Stimulated activated effector memory CD8-positive, alpha-beta T cell treated with anti-CD3 and anti-CD28 coated beads, Interleukin-12 subunit alpha, Interleukin-12 subunit beta, amount 100 ng/mL, for 72 hours (primary cell): ENCODE data around the gene DLG2.

ENCODE experiments used
- ATAC-seq: fragments of 150-1000 bp; cut with Tn5 transposase; 2 replicates; pipeline ENCODE4 v1.10.0; 2021
- DNase-seq, 2 donors: peaks; one replicate each; pipeline ENCODE4 v3.0.0; 2021 to 2022; ENCODE audit warnings: low spot score in 2 of 2
- H3K27ac Mint-ChIP-seq: one replicate; pipeline ENCODE4 v1.8.0; 2022; ENCODE audit warnings: mild to moderate bottlenecking, mixed read lengths
- H3K36me3 Mint-ChIP-seq: one replicate; pipeline ENCODE4 v1.8.0; 2022; ENCODE audit warnings: mild to moderate bottlenecking, mixed read lengths
- H3K4me1 Mint-ChIP-seq: one replicate; pipeline ENCODE4 v1.8.0; 2022; ENCODE audit warnings: mixed read lengths
- H3K4me3 Mint-ChIP-seq: one replicate; pipeline ENCODE4 v1.8.0; 2022; ENCODE audit warnings: mild to moderate bottlenecking, mixed read lengths
- H3K9me3 Mint-ChIP-seq: one replicate; pipeline ENCODE4 v1.8.0; 2022; ENCODE audit warnings: mixed read lengths

DLG2 gene

GRCh38 chr11:83678831-83679584 is 1948.1 kb downstream of the DLG2 start:
- no peaks in the 10 kb centered on the region for H3K36me3 Mint-ChIP-seq

DNA sequence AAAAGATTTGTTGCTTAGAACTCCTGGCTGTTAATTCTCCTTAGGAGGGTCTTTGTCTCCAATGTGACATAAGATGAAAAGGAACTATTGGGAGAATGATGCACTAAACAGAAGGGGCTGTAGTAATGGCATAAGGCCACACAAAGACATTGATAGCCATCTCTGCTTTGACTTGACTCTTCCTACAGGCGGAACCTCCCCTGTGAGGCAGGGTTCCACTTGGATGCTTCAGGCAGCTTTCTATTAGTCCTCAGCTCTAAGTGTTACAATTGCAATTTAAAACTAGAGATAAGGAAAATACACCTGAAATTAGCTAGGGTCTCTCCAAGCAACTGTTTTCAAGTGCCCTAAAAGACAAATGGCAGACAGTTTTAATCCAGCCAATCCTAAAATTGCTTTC is 1949.4 kb downstream of the DLG2 start:
- Mint-ChIP-seq H3K9me3 (no peaks in the 10 kb centered on the region), H3K36me3 (no peaks in the 10 kb centered on the region), H3K4me1 (no peaks in the 10 kb centered on the region), H3K4me3 (no peak overlapping the region), H3K27ac (no peak overlapping the region)
- no peak for ATAC-seq
- no peak for DNase-seq

More at GRCh38 chr11:83678831-83679584, 1948.1 kb downstream of the DLG2 start:
- H3K27ac Mint-ChIP-seq = no peak overlapping the region
- no peaks in the 10 kb centered on the region for H3K9me3 Mint-ChIP-seq
- ATAC-seq = no peak
- H3K4me3 Mint-ChIP-seq = no peak overlapping the region
- H3K4me1 Mint-ChIP-seq = no peaks in the 10 kb centered on the region
- no peak for DNase-seq

- ATAC-seq (no peak), DNase-seq (no peak)
- Mint-ChIP-seq H3K4me1 (no peaks in the 10 kb centered on the region), H3K36me3 (no peaks in the 10 kb centered on the region), H3K27ac (no peak overlapping the region), H3K4me3 (no peak overlapping the region), H3K9me3 (no peaks in the 10 kb centered on the region)
Observed at GRCh38 chr11:83676056-83676601, 1951.0 kb downstream of the DLG2 start.

DNA sequence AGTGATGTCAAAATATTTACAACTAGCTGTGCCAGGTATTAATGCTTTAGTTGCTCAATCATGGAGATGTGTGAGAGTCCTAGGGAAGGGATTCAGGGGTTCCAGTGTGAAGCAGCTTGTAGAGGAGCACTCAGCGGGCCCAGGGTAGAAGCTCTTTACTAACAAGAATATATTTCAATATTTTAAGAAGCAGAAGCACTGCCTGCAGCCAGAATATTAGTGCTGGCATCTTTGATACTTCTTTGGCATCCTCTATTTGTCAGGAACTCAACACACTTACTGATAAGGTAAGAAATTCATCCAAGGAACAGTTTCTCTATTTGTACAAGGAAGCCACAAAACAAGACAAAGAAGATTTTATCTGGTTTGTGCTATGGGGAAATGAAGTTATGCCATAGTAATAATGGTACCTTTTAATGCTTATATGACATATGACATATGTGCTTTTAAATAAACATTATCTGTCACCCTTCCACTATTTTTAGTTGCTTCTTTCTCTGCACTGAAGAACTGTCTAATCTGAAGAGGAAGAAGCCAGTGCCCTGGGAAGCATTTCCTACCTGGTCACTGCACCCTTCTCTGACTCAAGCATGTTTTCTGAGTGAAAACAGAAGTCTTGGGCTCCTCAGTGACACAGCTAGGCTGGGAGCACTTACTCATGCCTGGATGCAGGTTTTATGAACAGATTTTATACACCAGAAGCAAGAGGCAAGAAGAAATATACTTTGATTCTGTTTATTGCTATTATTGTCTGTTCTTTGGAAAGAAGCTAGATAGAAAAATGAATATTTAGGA is 1952.8 kb downstream of the DLG2 start:
- no peaks in the 10 kb centered on the region for H3K36me3 Mint-ChIP-seq
- no peak overlapping the region for H3K4me3 Mint-ChIP-seq
- H3K27ac Mint-ChIP-seq = no peak overlapping the region
- no peaks in the 10 kb centered on the region for H3K4me1 Mint-ChIP-seq
- H3K9me3 Mint-ChIP-seq = no peaks in the 10 kb centered on the region
- DNase-seq = no peak
- ATAC-seq = no peak

DNA sequence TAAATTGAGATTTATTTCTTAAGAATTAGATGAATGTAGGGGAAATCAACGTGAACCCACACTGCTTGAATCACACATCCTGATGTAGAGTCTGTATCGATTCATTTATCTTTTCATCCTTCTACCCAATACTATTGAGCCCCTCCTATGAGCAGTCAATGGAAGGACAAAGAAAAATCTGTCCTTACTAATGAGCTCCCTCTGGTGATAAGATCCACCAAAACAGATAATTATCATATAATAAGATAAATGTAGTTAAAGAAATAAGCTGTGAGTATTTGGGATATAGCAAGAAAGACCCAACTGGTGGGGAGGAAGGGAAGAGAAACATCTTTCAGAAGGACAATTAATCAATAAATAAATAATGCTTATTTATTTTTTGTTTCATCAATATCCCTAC is 1955.9 kb downstream of the DLG2 start:
- no peak overlapping the region for H3K27ac Mint-ChIP-seq
- no peaks in the 10 kb centered on the region for H3K4me1 Mint-ChIP-seq
- no peak for DNase-seq
- H3K4me3 Mint-ChIP-seq = no peak overlapping the region
- no peak for ATAC-seq
- no peaks in the 10 kb centered on the region for H3K9me3 Mint-ChIP-seq
- no peaks in the 10 kb centered on the region for H3K36me3 Mint-ChIP-seq

GRCh38 chr11:83666149-83666548 is 1961.0 kb downstream of the DLG2 start:
- Mint-ChIP-seq H3K4me3 (no peak overlapping the region), H3K9me3 (no peaks in the 10 kb centered on the region), H3K36me3 (no peaks in the 10 kb centered on the region), H3K4me1 (no peaks in the 10 kb centered on the region), H3K27ac (no peak overlapping the region)
- ATAC-seq = no peak
- DNase-seq = no peak

DNA sequence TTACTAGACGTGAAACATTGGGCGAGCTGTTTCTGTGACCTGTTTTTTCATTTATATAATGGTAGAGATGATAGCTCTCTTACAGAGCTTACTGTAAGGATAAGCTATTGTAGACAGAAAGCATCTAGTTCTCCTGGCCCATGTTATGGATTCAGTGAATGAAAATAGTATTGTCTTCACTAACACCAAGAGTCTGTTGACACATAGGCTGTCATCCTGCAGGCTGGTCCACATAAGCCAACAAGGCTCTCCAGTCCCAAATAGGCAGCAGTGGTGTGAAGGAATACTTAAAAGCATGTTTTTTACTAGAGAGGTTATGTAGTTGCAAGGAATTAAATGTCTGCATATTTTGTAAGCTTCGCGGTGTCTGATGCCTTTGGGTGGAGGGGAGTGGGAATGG is 1963.2 kb downstream of the DLG2 start:
- Mint-ChIP-seq H3K4me1 (no peaks in the 10 kb centered on the region), H3K9me3 (peaks cover 4% of the 10 kb centered on the region), H3K36me3 (no peaks in the 10 kb centered on the region), H3K27ac (no peak overlapping the region), H3K4me3 (no peak overlapping the region)
- no peak for DNase-seq
- no peak for ATAC-seq

- Mint-ChIP-seq H3K4me3 (no peak overlapping the region), H3K4me1 (no peaks in the 10 kb centered on the region), H3K9me3 (peaks cover 4% of the 10 kb centered on the region), H3K36me3 (no peaks in the 10 kb centered on the region), H3K27ac (no peak overlapping the region)
- no peak for DNase-seq
- ATAC-seq = no peak
Observed at GRCh38 chr11:83663446-83663845, 1963.7 kb downstream of the DLG2 start.

GRCh38 chr11:83662494-83662893 is 1964.7 kb downstream of the DLG2 start:
- H3K4me1 Mint-ChIP-seq = no peaks in the 10 kb centered on the region

GRCh38 chr11:83661491-83662350 is 1965.4 kb downstream of the DLG2 start:
- ATAC-seq (no peak), DNase-seq (no peak)
- Mint-ChIP-seq H3K9me3 (peaks cover 4% of the 10 kb centered on the region), H3K27ac (no peak overlapping the region), H3K4me1 (no peaks in the 10 kb centered on the region), H3K36me3 (no peaks in the 10 kb centered on the region), H3K4me3 (no peak overlapping the region)

More at GRCh38 chr11:83662494-83662893, 1964.7 kb downstream of the DLG2 start:
- DNase-seq (no peak), ATAC-seq (no peak)
- Mint-ChIP-seq H3K36me3 (no peaks in the 10 kb centered on the region), H3K27ac (no peak overlapping the region), H3K4me3 (no peak overlapping the region), H3K9me3 (peaks cover 4% of the 10 kb centered on the region)

GRCh38 chr11:83659466-83659865 is 1967.7 kb downstream of the DLG2 start:
- peaks cover 4% of the 10 kb centered on the region for H3K9me3 Mint-ChIP-seq
- no peak overlapping the region for H3K4me3 Mint-ChIP-seq
- no peaks in the 10 kb centered on the region for H3K4me1 Mint-ChIP-seq
- no peak for ATAC-seq
- DNase-seq = no peak
- no peaks in the 10 kb centered on the region for H3K36me3 Mint-ChIP-seq
- no peak overlapping the region for H3K27ac Mint-ChIP-seq

DNA sequence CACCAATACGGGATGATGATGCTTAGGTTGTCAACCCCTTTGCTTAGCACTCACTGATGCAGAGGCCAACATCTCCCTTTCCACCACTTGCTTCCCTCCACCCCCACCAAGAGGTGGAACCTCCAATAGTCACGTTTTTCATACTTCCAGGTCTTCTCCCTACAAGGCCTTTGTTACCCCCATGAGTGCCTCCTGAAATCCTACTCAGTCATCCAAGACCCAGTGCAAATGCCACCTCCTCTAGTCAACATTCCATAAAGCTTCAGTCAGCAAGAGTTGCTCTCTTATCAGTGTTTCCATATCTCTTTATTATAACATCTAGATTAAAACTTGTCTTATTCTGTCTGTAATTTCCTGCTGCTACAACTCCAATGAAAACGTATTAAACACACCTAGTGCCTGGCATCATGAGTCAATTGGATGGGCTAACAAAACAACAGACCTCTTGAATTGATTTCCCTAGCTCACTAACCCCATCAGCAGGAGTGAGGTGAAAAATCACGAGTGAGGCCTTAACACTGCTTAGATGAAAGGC is 1970.3 kb downstream of the DLG2 start:
- Mint-ChIP-seq H3K9me3 (peaks cover 4% of the 10 kb centered on the region), H3K27ac (no peak overlapping the region), H3K36me3 (no peaks in the 10 kb centered on the region), H3K4me3 (no peak overlapping the region), H3K4me1 (no peaks in the 10 kb centered on the region)
- DNase-seq (no peak), ATAC-seq (no peak)

- ATAC-seq (no peak), DNase-seq (no peak)
- no peak overlapping the region for H3K4me3 Mint-ChIP-seq
- H3K36me3 Mint-ChIP-seq = no peaks in the 10 kb centered on the region
- no peaks in the 10 kb centered on the region for H3K4me1 Mint-ChIP-seq
- peaks cover 4% of the 10 kb centered on the region for H3K9me3 Mint-ChIP-seq
- no peak overlapping the region for H3K27ac Mint-ChIP-seq
Observed at GRCh38 chr11:83655976-83656375, 1971.2 kb downstream of the DLG2 start.

DNA sequence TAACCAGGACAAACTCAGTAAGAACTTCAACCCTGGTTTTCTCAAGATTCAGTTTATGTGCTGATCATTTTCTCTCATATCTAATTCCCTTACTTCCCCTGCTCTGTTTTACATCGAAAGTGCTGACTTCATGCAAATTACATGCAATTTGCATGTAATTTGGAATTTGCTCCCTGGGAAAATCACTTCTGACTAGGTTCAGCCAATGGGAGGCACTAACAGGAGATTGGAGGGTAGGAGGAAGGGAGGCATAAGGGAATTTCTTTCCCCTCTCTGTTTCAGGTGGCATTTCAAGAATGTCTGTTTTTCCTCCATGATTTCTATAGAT is 1977.7 kb downstream of the DLG2 start:
- DNase-seq = no peak
- Mint-ChIP-seq H3K27ac (no peak overlapping the region), H3K36me3 (no peaks in the 10 kb centered on the region), H3K4me3 (no peak overlapping the region), H3K4me1 (no peaks in the 10 kb centered on the region), H3K9me3 (no peaks in the 10 kb centered on the region)
- no peak for ATAC-seq
